Osteocyte (in vitro differentiated cells): ENCODE data around the gene GTPBP1. TPM values are rescaled to one million over a fixed set of nuclear protein-coding genes. Genes with fewer than 3 reads are reported as not detected.

ENCODE experiments used
- DNase-seq: peaks from one replicate; pipeline ENCODE4 v3.0.0; 2021; ENCODE audit warnings: mixed read lengths; ENCODE audit not compliant: unreplicated experiment; ENCODE audit errors: extremely low spot score
- H3K27ac Mint-ChIP-seq: one replicate; pipeline ENCODE4 v1.8.0; 2021; ENCODE audit warnings: mild to moderate bottlenecking, mixed read lengths; ENCODE audit not compliant: unreplicated experiment
- H3K27me3 Mint-ChIP-seq: one replicate; pipeline ENCODE4 v1.8.0; 2021; ENCODE audit warnings: mixed read lengths; ENCODE audit not compliant: unreplicated experiment
- H3K36me3 Mint-ChIP-seq: one replicate; pipeline ENCODE4 v1.8.0; 2021; ENCODE audit warnings: mixed read lengths; ENCODE audit not compliant: unreplicated experiment
- H3K4me1 Mint-ChIP-seq: one replicate; pipeline ENCODE4 v1.8.0; 2021; ENCODE audit warnings: mixed read lengths; ENCODE audit not compliant: unreplicated experiment
- H3K4me3 Mint-ChIP-seq: one replicate; pipeline ENCODE4 v1.8.0; 2021; ENCODE audit warnings: mild to moderate bottlenecking, moderate library complexity, mixed read lengths; ENCODE audit not compliant: unreplicated experiment
- H3K9me3 Mint-ChIP-seq: one replicate; pipeline ENCODE4 v1.8.0; 2021; ENCODE audit warnings: mixed read lengths; ENCODE audit not compliant: unreplicated experiment
- total RNA-seq: library from RNA; stranded (reverse); gene quantifications from 2 replicates; pipeline ENCODE4 v1.2.1, GENCODE V29; 2021
- TF ChIP-seq, protein P1 (sequence below): fragments of 200-600 bp; sonication (generic); IDR thresholded peaks from 2 replicates; pipeline ENCODE4 v1.5.0; 2021; ENCODE audit warnings: antibody characterized with exemption, mild to moderate bottlenecking, moderate library complexity

Gene GTPBP1
- total RNA-seq, 1 donor from 2014 or later = 68.8 TPM

DNA sequence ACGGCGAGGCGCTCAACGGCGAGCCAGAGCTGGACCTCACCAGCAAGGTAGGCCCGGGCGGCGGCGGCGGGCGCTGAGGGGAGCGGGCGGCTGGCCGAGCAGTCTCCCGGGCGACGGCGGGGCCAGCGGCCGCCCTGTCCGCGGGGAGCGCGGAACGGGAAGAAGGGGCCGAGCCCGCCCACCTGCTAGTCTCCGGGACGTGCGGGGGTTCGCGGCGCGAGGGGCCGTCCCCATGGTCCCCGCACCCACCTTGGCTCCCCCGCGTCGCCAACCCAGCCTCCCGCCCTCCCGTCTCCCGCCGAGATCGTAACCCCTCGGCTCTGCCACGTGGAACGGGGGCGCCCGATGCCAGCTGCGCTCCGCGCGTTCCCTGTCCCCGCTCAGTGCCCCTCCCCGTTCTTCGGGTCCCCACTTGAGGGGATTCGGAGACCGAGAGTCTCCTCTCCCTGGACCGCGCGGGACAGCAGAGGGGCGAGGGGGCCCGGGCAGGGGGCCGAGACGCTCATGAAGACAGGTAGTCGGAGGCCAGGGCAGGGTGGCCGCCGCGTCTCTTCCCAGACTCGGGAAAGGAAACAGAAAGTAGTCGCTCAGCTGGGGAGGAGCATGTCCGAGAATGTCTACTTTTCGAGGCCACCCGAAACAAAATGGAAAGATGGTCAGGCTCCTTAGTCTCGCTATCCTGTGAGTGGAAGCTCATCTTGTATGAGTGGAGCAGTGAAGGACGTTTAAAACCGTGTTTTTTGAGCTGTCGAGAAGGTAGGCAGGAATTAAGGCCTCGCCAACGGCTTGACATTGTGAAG is 557 bp downstream of the GTPBP1 start:
- peak overlapping the region; percentile 91 for H3K4me3 Mint-ChIP-seq
- H3K9me3 Mint-ChIP-seq = no peaks in the 10 kb centered on the region
- TF ChIP-seq, protein P1, sequence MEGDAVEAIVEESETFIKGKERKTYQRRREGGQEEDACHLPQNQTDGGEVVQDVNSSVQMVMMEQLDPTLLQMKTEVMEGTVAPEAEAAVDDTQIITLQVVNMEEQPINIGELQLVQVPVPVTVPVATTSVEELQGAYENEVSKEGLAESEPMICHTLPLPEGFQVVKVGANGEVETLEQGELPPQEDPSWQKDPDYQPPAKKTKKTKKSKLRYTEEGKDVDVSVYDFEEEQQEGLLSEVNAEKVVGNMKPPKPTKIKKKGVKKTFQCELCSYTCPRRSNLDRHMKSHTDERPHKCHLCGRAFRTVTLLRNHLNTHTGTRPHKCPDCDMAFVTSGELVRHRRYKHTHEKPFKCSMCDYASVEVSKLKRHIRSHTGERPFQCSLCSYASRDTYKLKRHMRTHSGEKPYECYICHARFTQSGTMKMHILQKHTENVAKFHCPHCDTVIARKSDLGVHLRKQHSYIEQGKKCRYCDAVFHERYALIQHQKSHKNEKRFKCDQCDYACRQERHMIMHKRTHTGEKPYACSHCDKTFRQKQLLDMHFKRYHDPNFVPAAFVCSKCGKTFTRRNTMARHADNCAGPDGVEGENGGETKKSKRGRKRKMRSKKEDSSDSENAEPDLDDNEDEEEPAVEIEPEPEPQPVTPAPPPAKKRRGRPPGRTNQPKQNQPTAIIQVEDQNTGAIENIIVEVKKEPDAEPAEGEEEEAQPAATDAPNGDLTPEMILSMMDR = no peak
- H3K27ac Mint-ChIP-seq = peak overlapping the region; percentile 92
- peaks cover 46% of the 10 kb centered on the region for H3K4me1 Mint-ChIP-seq
- DNase-seq = no peak
- no peaks in the 10 kb centered on the region for H3K27me3 Mint-ChIP-seq
- peaks cover 2% of the 10 kb centered on the region for H3K36me3 Mint-ChIP-seq

DNA sequence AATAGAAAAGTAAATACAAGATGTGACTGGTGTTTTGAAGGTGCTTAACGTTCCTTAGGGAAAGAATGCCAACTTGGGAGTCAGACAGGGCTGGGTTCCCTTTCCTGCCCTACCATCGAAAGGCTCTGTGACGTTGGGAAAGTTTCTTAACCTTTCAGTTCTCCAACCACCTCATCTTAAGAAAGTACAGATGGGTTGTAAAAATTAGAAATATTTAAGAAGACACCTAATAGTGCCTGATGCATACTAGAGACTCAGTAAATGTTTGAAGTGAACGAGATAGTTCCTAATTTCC is 1.1 kb downstream of the GTPBP1 start:
- H3K27me3 Mint-ChIP-seq = no peaks in the 10 kb centered on the region
- H3K4me3 Mint-ChIP-seq = peak overlapping the region; percentile 91
- H3K9me3 Mint-ChIP-seq = no peaks in the 10 kb centered on the region
- H3K36me3 Mint-ChIP-seq = peaks cover 2% of the 10 kb centered on the region
- no peak for DNase-seq
- peak overlapping the region; percentile 92 for H3K27ac Mint-ChIP-seq
- TF ChIP-seq, protein P1 = no peak
- peaks cover 43% of the 10 kb centered on the region for H3K4me1 Mint-ChIP-seq

DNA sequence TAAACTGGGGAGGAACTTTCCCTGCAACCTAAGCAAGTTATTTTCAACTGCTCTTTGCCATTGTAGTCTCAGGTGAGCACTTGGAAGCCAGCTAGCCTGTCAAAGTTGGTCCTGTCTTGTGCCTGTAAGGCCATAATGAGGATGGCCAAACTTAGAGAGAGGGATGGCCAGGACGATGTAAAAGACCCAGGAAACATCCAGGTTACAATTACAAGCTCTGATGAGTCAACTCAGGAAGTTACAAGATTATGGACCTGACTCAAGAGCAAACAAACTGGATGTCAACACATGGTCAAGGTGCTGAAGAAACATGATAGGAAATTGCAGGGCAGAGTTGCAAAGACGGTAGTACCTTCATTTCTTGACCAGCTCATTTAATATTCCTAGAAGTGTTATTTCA is 1.6 kb downstream of the GTPBP1 start:
- no peaks in the 10 kb centered on the region for H3K9me3 Mint-ChIP-seq
- H3K27me3 Mint-ChIP-seq = no peaks in the 10 kb centered on the region
- peaks cover 47% of the 10 kb centered on the region for H3K4me1 Mint-ChIP-seq
- TF ChIP-seq, protein P1 = no peak
- peak overlapping the region; percentile 92 for H3K27ac Mint-ChIP-seq
- peaks cover 6% of the 10 kb centered on the region for H3K36me3 Mint-ChIP-seq
- peak overlapping the region; percentile 91 for H3K4me3 Mint-ChIP-seq
- no peak for DNase-seq

DNA sequence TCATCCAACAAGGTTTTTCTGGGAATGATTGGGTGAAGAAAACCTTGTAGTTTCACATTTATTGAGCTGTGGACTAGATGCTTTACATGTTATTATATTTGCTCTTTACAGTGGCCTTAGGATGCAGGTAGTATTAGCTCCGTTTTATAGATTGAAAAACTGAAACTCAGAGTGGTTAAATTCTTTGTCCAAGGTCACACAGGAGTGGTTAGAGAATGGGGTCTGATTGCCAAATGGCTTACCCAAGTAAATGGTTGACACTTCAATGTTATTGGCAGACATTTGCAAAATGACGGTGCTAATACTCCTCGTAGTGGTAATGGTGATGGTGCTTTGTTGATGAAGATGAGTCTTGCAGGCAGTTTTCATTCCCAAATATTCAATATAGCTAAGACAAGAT is 2.2 kb downstream of the GTPBP1 start:
- TF ChIP-seq, protein P1 = no peak
- Mint-ChIP-seq H3K27me3 (no peaks in the 10 kb centered on the region), H3K4me3 (peak overlapping the region; percentile 5), H3K9me3 (no peaks in the 10 kb centered on the region), H3K36me3 (peaks cover 6% of the 10 kb centered on the region), H3K4me1 (peaks cover 50% of the 10 kb centered on the region), H3K27ac (peak overlapping the region; percentile 92)
- DNase-seq = no peak

DNA sequence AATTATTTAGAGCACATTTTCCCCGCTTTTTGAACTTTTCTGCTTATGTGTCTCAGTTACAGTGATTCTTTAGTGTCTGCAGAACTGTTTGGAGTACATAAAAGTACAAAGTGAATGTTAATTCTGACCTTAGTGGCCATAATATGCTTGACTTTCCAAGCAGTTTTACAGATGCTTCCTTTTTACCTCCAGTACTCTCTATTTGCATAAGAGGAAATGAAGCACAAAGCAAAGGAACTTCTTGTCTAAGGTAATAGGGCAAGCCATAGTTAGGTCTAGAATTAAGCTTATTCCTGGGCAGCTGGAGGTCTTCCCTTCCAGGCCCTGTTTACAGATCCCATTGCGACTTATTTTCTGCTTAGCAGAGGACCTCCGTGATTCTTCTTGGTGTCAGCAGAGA is 3.6 kb downstream of the GTPBP1 start:
- H3K4me3 Mint-ChIP-seq = no peak overlapping the region
- no peak for DNase-seq
- H3K9me3 Mint-ChIP-seq = no peaks in the 10 kb centered on the region
- H3K36me3 Mint-ChIP-seq = peaks cover 9% of the 10 kb centered on the region
- no peak overlapping the region for H3K27ac Mint-ChIP-seq
- H3K4me1 Mint-ChIP-seq = peaks cover 55% of the 10 kb centered on the region
- no peaks in the 10 kb centered on the region for H3K27me3 Mint-ChIP-seq
- TF ChIP-seq, protein P1 = no peak
